Measurements from ENCODE around the gene DCAF10.
"Not testable (repeated sequence)": the region's sequence is repeated elsewhere in the genome, so short reads cannot be mapped to it uniquely, and the experiment has no call there.

DCAF10 gene

GRCh38 chr9:37800631-37801286 lies at the start of gene DCAF10:
TSS of gene DCAF10 (plus strand) at chr9:37800797. CDS start at chr9:37800867, 70 bp downstream.
- DNase-seq = peak; percentile 80 to 83 (median 81)

GRCh38 chr9:37751186-37751585 lies 49.4 kb upstream of the DCAF10 start:
- no peak for DNase-seq

GRCh38 chr9:37751704-37752103 lies 48.9 kb upstream of the DCAF10 start:
- not testable (repeated sequence) for DNase-seq

GRCh38 chr9:37752112-37752511 lies 48.5 kb upstream of the DCAF10 start:
- not testable (repeated sequence) for DNase-seq

- no peak for DNase-seq
Measured at GRCh38 chr9:37752642-37753488, 47.7 kb upstream of the DCAF10 start.

- peak; percentile 28 to 61 (median 50) for DNase-seq
Measured at GRCh38 chr9:37753489-37754190, 47.0 kb upstream of the DCAF10 start, which contains the start of gene TRMT10B. TSS of gene TRMT10B (plus strand) at chr9:37753805. CDS start at chr9:37761932, 8,127 bp downstream.

- DNase-seq = no peak
Measured at GRCh38 chr9:37758747-37759146, 41.9 kb upstream of the DCAF10 start.

GRCh38 chr9:37760416-37761161 lies 40.0 kb upstream of the DCAF10 start:
- no peak for DNase-seq

- no peak for DNase-seq
Measured at GRCh38 chr9:37761511-37761910, 39.1 kb upstream of the DCAF10 start.

- not testable (repeated sequence) for DNase-seq
Measured at GRCh38 chr9:37765263-37765662, 35.3 kb upstream of the DCAF10 start.

- no peak for DNase-seq
Measured at GRCh38 chr9:37769306-37769705, 31.3 kb upstream of the DCAF10 start.

GRCh38 chr9:37769995-37770394 lies 30.6 kb upstream of the DCAF10 start:
- no peak for DNase-seq

GRCh38 chr9:37775216-37775919 lies 25.2 kb upstream of the DCAF10 start:
- DNase-seq = no peak

GRCh38 chr9:37776328-37776727 lies 24.3 kb upstream of the DCAF10 start:
- no peak for DNase-seq

- DNase-seq = no peak
Measured at GRCh38 chr9:37778534-37778933, 22.1 kb upstream of the DCAF10 start.

- DNase-seq = no peak
Measured at GRCh38 chr9:37784291-37784615, 16.3 kb upstream of the DCAF10 start.

- peak; percentile 59 to 77 (median 68) for DNase-seq
Measured at GRCh38 chr9:37784616-37785483, 15.7 kb upstream of the DCAF10 start, which contains the start of gene EXOSC3. TSS of gene EXOSC3 (minus strand) at chr9:37785064. CDS start at chr9:37785044, 20 bp downstream.

- no peak for DNase-seq
Measured at GRCh38 chr9:37787059-37787458, 13.5 kb upstream of the DCAF10 start.

GRCh38 chr9:37788332-37788731 lies 12.3 kb upstream of the DCAF10 start:
- DNase-seq = no peak

- no peak for DNase-seq
Measured at GRCh38 chr9:37790096-37790495, 10.5 kb upstream of the DCAF10 start.

- DNase-seq = no peak
Measured at GRCh38 chr9:37792122-37792521, 8.5 kb upstream of the DCAF10 start.

Measured in activated naive CD4-positive, alpha-beta T cell (primary cell).